ENCODE results near the gene MVB12B.
A peak's percentile ranks its signal among the peaks of the same experiment; 100 is the strongest.

The MVB12B gene

GRCh38 chr9:126389992-126390391 lies 63.4 kb downstream of the MVB12B start:
- peak; percentile 30 for DNase-seq

- no peak for DNase-seq
Measured at GRCh38 chr9:126390923-126391322, 64.3 kb downstream of the MVB12B start.

GRCh38 chr9:126391713-126392661 lies 65.4 kb downstream of the MVB12B start:
- DNase-seq, result no peak

- no peak for DNase-seq
Measured at GRCh38 chr9:126392662-126393371, 66.2 kb downstream of the MVB12B start.

GRCh38 chr9:126393876-126394275 lies 67.2 kb downstream of the MVB12B start:
- DNase-seq, result no peak

- DNase-seq, result no peak
Measured at GRCh38 chr9:126394802-126395201, 68.2 kb downstream of the MVB12B start.

GRCh38 chr9:126395439-126396212 lies 69.0 kb downstream of the MVB12B start:
- DNase-seq, result no peak

- no peak for DNase-seq
Measured at GRCh38 chr9:126397056-126397455, 70.4 kb downstream of the MVB12B start.

- no peak for DNase-seq
Measured at GRCh38 chr9:126398403-126399058, 71.9 kb downstream of the MVB12B start.

GRCh38 chr9:126399251-126399650 lies 72.6 kb downstream of the MVB12B start:
- DNase-seq, result no peak

- no peak for DNase-seq
Measured at GRCh38 chr9:126399789-126400188, 73.2 kb downstream of the MVB12B start.

- no peak for DNase-seq
Measured at GRCh38 chr9:126400571-126400970, 73.9 kb downstream of the MVB12B start.

GRCh38 chr9:126401107-126401506 lies 74.5 kb downstream of the MVB12B start:
- DNase-seq, result no peak

- no peak for DNase-seq
Measured at GRCh38 chr9:126401581-126401980, 75.0 kb downstream of the MVB12B start.

GRCh38 chr9:126403397-126403796 lies 76.8 kb downstream of the MVB12B start:
- no peak for DNase-seq

- no peak for DNase-seq
Measured at GRCh38 chr9:126404459-126404858, 77.8 kb downstream of the MVB12B start.

GRCh38 chr9:126406075-126406667 lies 79.5 kb downstream of the MVB12B start:
- no peak for DNase-seq

GRCh38 chr9:126407114-126407870 lies 80.7 kb downstream of the MVB12B start:
- no peak for DNase-seq

- no peak for DNase-seq
Measured at GRCh38 chr9:126408004-126408403, 81.4 kb downstream of the MVB12B start.

GRCh38 chr9:126410229-126410628 lies 83.6 kb downstream of the MVB12B start:
- DNase-seq, result no peak

GRCh38 chr9:126411225-126411947 lies 84.8 kb downstream of the MVB12B start:
- DNase-seq, result no peak

All from NCI-H1436 treated with DMSO at 0.1 percent for 48 hours (cell line).